Naive thymus-derived CD4-positive, alpha-beta T cell (primary cell): ENCODE results near the gene TEX19. TPM values are rescaled to one million over a fixed set of nuclear protein-coding genes. Genes with fewer than 3 reads are reported as not detected.

Source experiments
- ATAC-seq: fragments of 150-1000 bp; cut with Tn5 transposase; 2 replicates; pipeline ENCODE4 v1.10.0; 2021; ENCODE audit warnings: mild to moderate bottlenecking, moderate library complexity
- CTCF ChIA-PET: fragments of 350-600 bp; sonication (Branson Sonifier 250); formaldehyde crosslinking; loops from one replicate; lab custom pipeline; 2021; ENCODE audit warnings: antibody characterized with exemption; lab: Charles Lee
- POLR2A ChIA-PET: fragments of 350-600 bp; sonication (Branson Sonifier 250); formaldehyde crosslinking; loops from one replicate; lab custom pipeline; 2021; ENCODE audit warnings: antibody characterized with exemption, inconsistent platforms; lab: Charles Lee
- DNase-seq, 9 donors: peaks; one replicate each; pipeline versions ENCODE4 v3.0.0 to v3.0.0-alpha.2; 2020 to 2022; ENCODE audit warnings: mixed read lengths in 1 of 9
- H3K27ac ChIP-seq: one replicate; pipeline ENCODE4 v1.7.0; 2013; ENCODE audit warnings: mild to moderate bottlenecking, low read depth, low read length, moderate library complexity
- H3K27me3 ChIP-seq, 2 donors: one replicate each; pipeline ENCODE4 v1.7.0; 2013; ENCODE audit warnings: low read length in 2 of 2, mild to moderate bottlenecking in 2 of 2, moderate library complexity in 2 of 2; ENCODE audit not compliant: control insufficient read depth in 2 of 2, insufficient read depth in 2 of 2
- H3K36me3 ChIP-seq, 3 experiments: 1 replicate in 2 of 3; 2 replicates in 1 of 3; pipeline ENCODE4 v1.7.0; 2013; ENCODE audit warnings: low read length in 3 of 3, mild to moderate bottlenecking in 3 of 3, moderate library complexity in 1 of 3; ENCODE audit not compliant: insufficient read depth in 3 of 3, control insufficient read depth in 2 of 3
- H3K4me1 ChIP-seq, 2 donors: one replicate each; pipeline ENCODE4 v1.7.0; 2013; ENCODE audit warnings: low read length in 2 of 2, mild to moderate bottlenecking in 2 of 2, moderate library complexity in 1 of 2; ENCODE audit not compliant: control insufficient read depth in 2 of 2, insufficient read depth in 2 of 2
- H3K4me3 ChIP-seq: 2 replicates; pipeline ENCODE4 v1.7.0; 2013; ENCODE audit warnings: mild to moderate bottlenecking, low read length
- H3K9me3 ChIP-seq, 3 experiments: 1 replicate in 2 of 3; 2 replicates in 1 of 3; pipeline ENCODE4 v1.7.0; 2013; ENCODE audit warnings: low read length in 3 of 3; ENCODE audit not compliant: control insufficient read depth in 2 of 3
- H3K27ac Mint-ChIP-seq, 9 donors: one replicate each; pipeline ENCODE4 v1.8.0; 2020 to 2022; ENCODE audit warnings: mixed read lengths in 9 of 9, mild to moderate bottlenecking in 8 of 9, moderate library complexity in 5 of 9, inconsistent platforms in 2 of 9
- H3K27me3 Mint-ChIP-seq, 5 donors: one replicate each; pipeline ENCODE4 v1.8.0; 2021 to 2022; ENCODE audit warnings: mixed read lengths in 5 of 5, mild to moderate bottlenecking in 1 of 5
- H3K36me3 Mint-ChIP-seq, 5 donors: one replicate each; pipeline ENCODE4 v1.8.0; 2020 to 2022; ENCODE audit warnings: mixed read lengths in 5 of 5, mild to moderate bottlenecking in 3 of 5, inconsistent platforms in 1 of 5
- H3K4me1 Mint-ChIP-seq, 7 donors: one replicate each; pipeline ENCODE4 v1.8.0; 2020 to 2022; ENCODE audit warnings: mixed read lengths in 7 of 7, mild to moderate bottlenecking in 3 of 7, inconsistent platforms in 1 of 7
- H3K4me3 Mint-ChIP-seq, 10 donors: one replicate each; pipeline ENCODE4 v1.8.0; 2020 to 2022; ENCODE audit warnings: mild to moderate bottlenecking in 10 of 10, mixed read lengths in 10 of 10, moderate library complexity in 6 of 10, inconsistent platforms in 2 of 10
- H3K9me3 Mint-ChIP-seq, 11 donors: one replicate each; pipeline ENCODE4 v1.8.0; 2020 to 2022; ENCODE audit warnings: mixed read lengths in 11 of 11, mild to moderate bottlenecking in 4 of 11, inconsistent platforms in 1 of 11, moderate library complexity in 1 of 11
- intact Hi-C, 2 donors: fragments of 100-400 bp; cut with micrococcal nuclease; formaldehyde crosslinking; loops; one replicate each; pipeline ENCODE4 v1.15.1; 2023
- polyA plus RNA-seq, 2 donors: library from polyadenylated mRNA; unstranded; fragments of 300-500 nt; fragmentation: Illumina TruSeq; gene quantifications; one replicate each; pipeline ENCODE4 v1.2.3, GENCODE V29; 2021
- total RNA-seq, 6 experiments: library from RNA in 5 of 6; stranded (reverse) in 5 of 6; gene quantifications; 1 replicate in 5 of 6; 2 replicates in 1 of 6; pipeline ENCODE4 v1.2.3 and lab custom pipeline; 2021 to 2026

TEX19 gene
- total and polyA plus RNA-seq, 7 experiments from 2014 or later: not detected

DNA sequence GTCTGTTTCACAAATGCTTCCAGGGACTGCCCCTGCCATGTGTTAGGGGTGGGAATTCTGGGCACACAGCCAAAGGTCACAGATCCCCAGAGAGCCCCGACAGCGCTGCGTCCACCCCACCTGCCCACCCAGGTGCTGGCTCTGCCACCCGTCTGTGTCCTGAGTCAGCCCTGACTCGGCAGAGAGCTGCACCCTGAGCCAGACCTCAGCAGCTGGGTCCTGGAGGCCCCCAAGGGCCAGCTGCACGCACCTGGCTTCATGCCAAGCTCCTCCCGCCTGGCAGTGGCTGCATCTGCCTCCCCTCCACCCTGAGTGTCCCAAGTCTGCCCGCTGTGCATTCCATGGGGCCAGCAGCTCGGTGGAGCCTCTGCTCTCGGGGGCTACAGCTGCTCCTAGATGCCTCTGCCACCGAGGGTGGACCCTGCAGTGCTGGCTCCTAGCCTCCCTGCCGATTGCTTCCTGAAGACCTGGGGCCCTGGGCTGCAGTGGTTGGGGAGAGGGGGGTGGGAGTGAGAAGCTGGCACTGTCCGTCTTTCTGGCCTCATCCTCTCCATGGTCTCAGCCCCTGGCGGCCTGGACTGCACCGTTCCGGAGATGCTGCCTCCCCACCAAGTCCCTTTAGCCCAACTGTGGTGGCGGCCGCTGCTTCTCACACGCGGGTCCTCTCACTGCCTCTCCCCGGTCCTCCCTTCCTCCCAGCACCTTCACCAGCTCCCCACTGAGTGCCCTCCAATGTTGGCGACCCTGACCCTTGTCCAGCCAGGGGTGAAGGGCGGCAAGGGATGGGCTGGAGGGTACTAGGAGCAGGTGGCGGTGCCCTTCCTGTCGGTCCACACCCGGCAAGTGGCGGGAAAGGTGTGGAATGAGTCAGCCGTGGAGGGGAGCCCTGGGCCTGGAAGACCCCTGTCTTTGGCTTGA lies 28.5 kb upstream of the TEX19 start:
- Histone ChIP-seq H3K36me3 (no peaks in the 10 kb centered on the region), H3K9me3 (no peaks in the 10 kb centered on the region), H3K27ac (no peak overlapping the region), H3K4me1 (peaks cover 15 to 17% of the 10 kb centered on the region in 2 donors), H3K4me3 (no peak overlapping the region), H3K27me3 (no peaks in the 10 kb centered on the region)
- no peaks in the 10 kb centered on the region for H3K9me3 Mint-ChIP-seq
- H3K36me3 Mint-ChIP-seq: no peaks in the 10 kb centered on the region
- no peak for ATAC-seq
- H3K4me3 Mint-ChIP-seq: peak overlapping the region in 2 of 10 donors; percentile 7 to 41
- POLR2A ChIA-PET: interaction anchor here (1.1 to 1.3 kb wide), 3 partner anchors 15 to 63 kb away, joined by 3 read pairs; no protein-coding TSS in a partner anchor
- peaks cover 0 to 6% (median 0%) of the 10 kb centered on the region in 5 donors for H3K27me3 Mint-ChIP-seq
- H3K27ac Mint-ChIP-seq: peak overlapping the region in 1 of 9 donors; percentile 7
- CTCF ChIA-PET: no interaction called here
- peaks cover 14 to 28% (median 20%) of the 10 kb centered on the region in 7 donors for H3K4me1 Mint-ChIP-seq
- intact Hi-C loops: no loop called here
- DNase-seq: no peak

DNA sequence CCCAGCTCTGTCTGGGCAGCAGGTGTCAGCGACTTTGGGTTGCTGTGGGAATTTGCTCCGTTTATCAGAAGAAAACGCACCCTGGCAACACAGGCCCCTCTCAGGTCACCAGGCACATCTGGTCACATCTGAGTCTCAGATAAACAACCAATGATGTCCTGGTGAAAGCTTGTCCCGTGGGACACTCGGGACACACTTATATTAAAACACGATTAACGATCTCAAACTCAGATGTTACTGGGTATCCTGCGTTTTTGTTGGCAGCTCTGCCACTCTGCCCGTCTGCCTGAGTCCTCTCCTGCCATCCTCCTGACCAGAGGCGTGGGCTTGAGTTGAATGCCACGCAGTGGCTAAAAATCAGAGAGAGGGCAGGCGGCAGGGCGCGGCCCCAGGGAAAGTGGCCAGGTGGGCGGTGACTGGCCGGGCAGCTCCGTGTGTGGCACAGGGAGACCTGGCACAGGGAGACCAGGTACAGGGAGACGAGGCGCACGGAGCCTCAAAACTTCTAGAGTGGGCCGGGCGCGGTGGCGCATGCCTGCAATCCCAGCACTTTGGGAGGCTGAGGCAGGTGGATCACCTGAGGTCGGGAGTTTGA lies 27.6 kb upstream of the TEX19 start:
- no peaks in the 10 kb centered on the region for H3K9me3 Mint-ChIP-seq
- peaks cover 16 to 33% (median 24%) of the 10 kb centered on the region in 7 donors for H3K4me1 Mint-ChIP-seq
- H3K27me3 Mint-ChIP-seq: peaks cover 0 to 6% (median 0%) of the 10 kb centered on the region in 5 donors
- H3K36me3 Mint-ChIP-seq: no peaks in the 10 kb centered on the region
- no peak overlapping the region for H3K27ac ChIP-seq
- ChIA-PET CTCF (no interaction called here), POLR2A (interaction anchor here (1.3 to 3.7 kb wide), 2 partner anchors 16 to 34 kb away, joined by 3 to 27 read pairs; no protein-coding TSS in a partner anchor)
- H3K36me3 ChIP-seq: no peaks in the 10 kb centered on the region
- H3K4me3 Mint-ChIP-seq: peak overlapping the region in 7 of 10 donors; percentile 23 to 90 (median 59)
- DNase-seq (no peak), ATAC-seq (no peak)
- H3K27me3 ChIP-seq: no peaks in the 10 kb centered on the region
- intact Hi-C loops: no loop called here
- no peak overlapping the region for H3K27ac Mint-ChIP-seq
- peaks cover 15 to 17% of the 10 kb centered on the region in 2 donors for H3K4me1 ChIP-seq
- no peaks in the 10 kb centered on the region for H3K9me3 ChIP-seq
- no peak overlapping the region for H3K4me3 ChIP-seq

DNA sequence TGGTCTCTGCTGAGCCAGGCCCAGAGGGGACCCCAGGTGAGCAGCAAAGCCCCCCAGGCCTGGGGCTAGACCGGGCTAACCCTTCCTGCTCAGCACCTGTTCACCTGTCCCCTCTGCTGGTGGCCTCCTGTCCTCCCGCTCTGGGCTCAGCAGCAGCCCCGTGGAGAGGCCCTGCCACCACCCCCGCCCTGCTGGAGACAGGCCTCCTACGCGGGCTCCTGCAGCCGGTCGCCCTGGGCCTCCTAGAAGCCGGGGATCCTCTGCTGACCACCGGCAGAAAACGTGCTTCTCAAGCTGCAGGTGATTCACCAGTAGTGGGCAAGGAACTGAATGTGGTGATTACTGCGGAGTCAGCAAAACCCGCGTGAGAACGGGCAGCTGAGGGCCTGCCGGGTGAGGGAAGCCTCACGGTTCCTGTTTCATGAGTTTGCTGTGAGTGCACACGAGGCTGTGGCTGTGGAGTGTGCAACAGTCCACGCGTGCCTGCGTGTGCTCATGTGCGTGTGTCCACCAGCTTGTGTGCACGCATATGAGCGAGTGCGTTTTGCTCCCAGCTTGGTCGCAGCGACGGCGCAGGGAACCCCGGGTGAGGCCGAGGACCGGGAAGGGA lies 26.3 kb upstream of the TEX19 start:
- CTCF ChIA-PET: interaction anchor here (0.6 to 1.1 kb wide), 2 partner anchors 12 to 90 kb away, joined by 3 read pairs; no protein-coding TSS in a partner anchor
- H3K27ac ChIP-seq: peak overlapping the region; percentile 32
- no peaks in the 10 kb centered on the region for H3K36me3 ChIP-seq
- Mint-ChIP-seq H3K27ac (peak overlapping the region in 7 of 9 donors; percentile 48 to 86 (median 79)), H3K9me3 (no peaks in the 10 kb centered on the region), H3K36me3 (no peaks in the 10 kb centered on the region), H3K27me3 (peaks cover 0 to 6% (median 0%) of the 10 kb centered on the region in 5 donors), H3K4me3 (peak overlapping the region; percentile 80 to 93 (median 90)), H3K4me1 (peaks cover 16 to 33% (median 24%) of the 10 kb centered on the region in 7 donors)
- intact Hi-C loops: loop anchor here in 1 of 2 donors (2.0 kb wide), 1 partner anchor 16 kb away; the partner anchor contains the start of gene CD7
- no peaks in the 10 kb centered on the region for H3K27me3 ChIP-seq
- DNase-seq (peak in 2 of 9 donors; percentile 26 to 32), ATAC-seq (peak; percentile 78)
- H3K9me3 ChIP-seq: no peaks in the 10 kb centered on the region
- peaks cover 15 to 17% of the 10 kb centered on the region in 2 donors for H3K4me1 ChIP-seq
- POLR2A ChIA-PET: interaction anchor here (0.6 to 3.7 kb wide), 10 partner anchors 8 to 312 kb away, joined by 3 to 27 read pairs (median 3); partner anchors contain the start of gene CD7
- peak overlapping the region; percentile 60 for H3K4me3 ChIP-seq

DNA sequence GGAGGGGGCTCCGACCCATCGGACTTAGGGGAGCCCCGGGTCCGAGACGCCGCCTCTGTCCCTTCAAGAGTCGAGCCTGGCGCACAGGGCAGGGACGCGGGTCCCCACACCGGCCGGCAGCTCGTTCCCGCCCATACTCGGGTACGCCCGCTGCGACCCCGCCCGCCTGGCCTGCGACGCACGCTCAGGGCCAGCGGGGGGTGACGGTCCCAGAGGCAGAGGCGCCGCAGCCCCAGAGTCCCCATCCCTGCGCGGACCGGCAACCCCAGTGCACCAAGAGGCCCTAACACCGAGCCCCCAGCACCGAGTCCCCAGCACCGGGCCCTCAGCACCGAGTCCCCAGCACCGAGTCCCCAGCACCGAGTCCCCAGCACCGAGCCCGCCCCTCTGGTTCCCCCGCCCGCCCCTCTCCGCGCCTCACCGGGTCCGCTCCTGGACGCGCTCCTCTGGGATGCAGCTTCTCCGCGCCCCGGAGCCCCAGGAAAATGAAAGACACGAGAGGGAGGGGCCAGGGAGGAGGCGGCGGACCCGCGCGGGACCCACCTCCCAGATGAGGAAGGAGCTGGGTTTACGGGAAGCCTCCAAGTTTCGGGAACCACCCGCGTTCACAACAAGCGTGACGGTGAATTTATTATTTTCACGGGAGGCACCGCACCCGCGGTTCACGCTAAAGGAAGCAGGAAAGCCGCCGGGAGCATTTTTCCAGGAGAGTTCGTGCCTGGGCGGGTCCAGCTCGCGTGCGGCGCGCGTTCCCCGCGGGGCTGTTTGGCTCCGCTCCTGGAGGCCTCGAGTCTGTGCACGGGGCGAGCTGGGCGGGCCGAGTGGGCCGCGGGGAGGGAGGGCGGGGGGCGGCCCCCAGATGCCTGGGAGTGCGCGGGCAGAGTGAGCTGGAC lies 25.5 kb upstream of the TEX19 start, which contains the start of gene SECTM1:
SECTM1 (minus strand) TSS at position 488 of the 893 bp plus-strand sequence. CDS start 6,526 bp downstream, outside the sequence.
- H3K4me1 Mint-ChIP-seq: peaks cover 17 to 34% (median 24%) of the 10 kb centered on the region in 7 donors
- H3K27ac Mint-ChIP-seq: peak within 1 kb of the TSS; percentile 85 to 99 (median 94)
- H3K27me3 ChIP-seq: no peaks in the 10 kb centered on the region
- intact Hi-C loops: loop anchor here in 1 of 2 donors (2.0 kb wide), 1 partner anchor 17 kb away; the partner anchor contains the start of gene CD7
- DNase-seq (peak in 1 of 9 donors; percentile 9), ATAC-seq (peak; percentile 48)
- H3K9me3 Mint-ChIP-seq: peaks cover 0 to 1% (median 0%) of the 10 kb centered on the region in 11 donors
- peaks cover 0 to 8% (median 0%) of the 10 kb centered on the region in 5 donors for H3K27me3 Mint-ChIP-seq
- H3K4me3 Mint-ChIP-seq: peak within 1 kb of the TSS; percentile 86 to 99 (median 98)
- ChIA-PET POLR2A (interaction anchor here (0.6 to 3.7 kb wide), 10 partner anchors 9 to 313 kb away, joined by 3 to 27 read pairs (median 4); partner anchors contain the start of gene CD7), CTCF (interaction anchor here (0.8 to 1.6 kb wide), 3 partner anchors 12 to 32 kb away, joined by 3 to 7 read pairs (median 3); no protein-coding TSS in a partner anchor)
- H3K9me3 ChIP-seq: no peaks in the 10 kb centered on the region
- no peaks in the 10 kb centered on the region for H3K36me3 ChIP-seq
- H3K27ac ChIP-seq: peak within 1 kb of the TSS; percentile 54
- peak within 1 kb of the TSS; percentile 67 for H3K4me3 ChIP-seq
- H3K4me1 ChIP-seq: peaks cover 15 to 17% of the 10 kb centered on the region in 2 donors
- no peaks in the 10 kb centered on the region for H3K36me3 Mint-ChIP-seq

DNA sequence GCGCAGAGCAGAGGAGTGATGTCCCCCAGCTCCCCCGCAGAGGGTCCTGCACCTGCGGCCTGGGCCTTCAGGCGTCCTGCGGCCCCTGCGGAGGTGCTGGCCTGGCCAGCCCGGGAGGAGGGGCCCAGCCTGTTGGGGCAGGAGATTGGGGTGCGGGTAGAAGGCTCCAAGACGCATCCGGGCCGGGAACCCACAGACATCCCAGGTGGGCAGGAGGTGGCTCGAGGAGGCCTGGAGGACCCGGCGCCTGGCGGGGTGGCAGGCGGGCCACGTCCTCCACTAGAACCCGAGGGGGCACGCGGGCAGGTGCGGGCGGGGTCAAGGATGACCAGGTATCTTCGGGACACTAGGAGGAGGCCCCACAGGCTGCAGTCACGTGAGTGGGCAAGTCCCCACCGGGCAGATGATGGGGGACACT lies 24.8 kb upstream of the TEX19 start:
- no peak for DNase-seq
- Histone ChIP-seq H3K4me1 (peaks cover 15 to 17% of the 10 kb centered on the region in 2 donors), H3K9me3 (no peaks in the 10 kb centered on the region), H3K36me3 (no peaks in the 10 kb centered on the region), H3K27me3 (no peaks in the 10 kb centered on the region), H3K4me3 (peak overlapping the region; percentile 67), H3K27ac (no peak overlapping the region)
- Mint-ChIP-seq H3K4me1 (peaks cover 20 to 39% (median 27%) of the 10 kb centered on the region in 7 donors), H3K27me3 (peaks cover 0 to 11% (median 0%) of the 10 kb centered on the region in 5 donors), H3K4me3 (peak overlapping the region; percentile 86 to 99 (median 98)), H3K36me3 (no peaks in the 10 kb centered on the region), H3K9me3 (peaks cover 0 to 1% (median 0%) of the 10 kb centered on the region in 11 donors), H3K27ac (peak overlapping the region; percentile 43 to 99 (median 94))
- intact Hi-C loops: no loop called here
- ChIA-PET CTCF (interaction anchor here (1.6 kb wide), 1 partner anchor 33 kb away, joined by 7 read pairs; no protein-coding TSS in a partner anchor), POLR2A (interaction anchor here (0.6 to 3.7 kb wide), 7 partner anchors 10 to 190 kb away, joined by 3 to 27 read pairs (median 4); partner anchors contain the start of gene CD7)
- ATAC-seq: no peak
